ENCODE measurements around the gene JMJD6. TPM values are rescaled to one million over a fixed set of nuclear protein-coding genes. Genes with fewer than 3 reads are reported as not detected.

The JMJD6 gene
- total and polyA plus RNA-seq, 9 of the 15 experiments (the other 6 are each of a cell fraction or from before 2014, with no cell fraction given), result 2.5 to 52.3 (median 36.3) TPM

- peak; percentile 69 for TF ChIP-seq CEBPG (CRISPR knock-in tag; IDR thresholded peaks at IDR 0.05)
- peak; percentile 50 to 88 for TF ChIP-seq CEBPG (tag; conservative IDR thresholded peaks at IDR 0.05 in 1 of 2, IDR thresholded peaks at IDR 0.05 in 1 of 2)
- TF ChIP-seq TCFL5 (CRISPR knock-in tag; conservative IDR thresholded peaks at IDR 0.05), result no peak
- 0 out of 2 replicates have a peak, but pooled peaks have one; percentile 15 for TF ChIP-seq ATF7 (IDR thresholded peaks at IDR 0.05)
- TF ChIP-seq GABPB1 (CRISPR knock-in tag; IDR thresholded peaks at IDR 0.05), result no peak
- no peak for TF ChIP-seq ZNF766 (CRISPR knock-in tag; conservative IDR thresholded peaks at IDR 0.05)
- TF ChIP-seq FOXA1 (IDR thresholded peaks at IDR 0.05; ENCODE audit: borderline replicate concordance), result no peak
- TF ChIP-seq SRSF9 (IDR thresholded peaks at IDR 0.05; ENCODE audit: borderline replicate concordance, low read depth, low read length), result no peak
- no peak for TF ChIP-seq CC2D1A (IDR thresholded peaks at IDR 0.05)
- TF ChIP-seq EGR1 (conservative IDR thresholded peaks at IDR 0.05), result no peak
- no peak for TF ChIP-seq FOXO4 (CRISPR knock-in tag; IDR thresholded peaks at IDR 0.05)
- peak; percentile 60 for TF ChIP-seq NFE2 (IDR thresholded peaks at IDR 0.05; ENCODE audit: low read depth)
- TF ChIP-seq TAF9B (IDR thresholded peaks at IDR 0.05; ENCODE audit: partially characterized antibody), result no peak
- TF ChIP-seq ZNF140 (CRISPR knock-in tag; IDR thresholded peaks at IDR 0.05), result no peak
- no peak for TF ChIP-seq XRCC5 (IDR thresholded peaks at IDR 0.05; ENCODE audit: low read depth, low read length)
- no peak for TF ChIP-seq ZBTB43 (CRISPR knock-in tag; IDR thresholded peaks at IDR 0.05)
- TF ChIP-seq SREBF1 (IDR thresholded peaks at IDR 0.05; ENCODE audit: borderline replicate concordance, low read depth, low read length), result no peak
- TF ChIP-seq C11orf30 (IDR thresholded peaks at IDR 0.05; ENCODE audit: low read depth), result peak; percentile 74
- TF ChIP-seq ELK1 (CRISPR knock-in tag; IDR thresholded peaks at IDR 0.05), result no peak
- no peak for TF ChIP-seq ZNF24 (IDR thresholded peaks at IDR 0.05)
- TF ChIP-seq ID3 (CRISPR knock-in tag; IDR thresholded peaks at IDR 0.05), result no peak
- no peak for TF ChIP-seq ID3 (tag; IDR thresholded peaks at IDR 0.05)
- no peak for TF ChIP-seq ATF4 (CRISPR knock-in tag; IDR thresholded peaks at IDR 0.05)
- no peak for TF ChIP-seq ZSCAN29 (IDR thresholded peaks at IDR 0.05)
- no peak for TF ChIP-seq ASH1L (IDR thresholded peaks at IDR 0.05; ENCODE audit: borderline replicate concordance, low read depth, partially characterized antibody)
- no peak for TF ChIP-seq DDX20 (tag; IDR thresholded peaks at IDR 0.05; ENCODE audit: low read depth)
Measured at GRCh38 chr17:76689859-76690258, 36.5 kb downstream of the JMJD6 start (continued).
